ENCODE data around the gene FLRT3.

Gene FLRT3

DNA sequence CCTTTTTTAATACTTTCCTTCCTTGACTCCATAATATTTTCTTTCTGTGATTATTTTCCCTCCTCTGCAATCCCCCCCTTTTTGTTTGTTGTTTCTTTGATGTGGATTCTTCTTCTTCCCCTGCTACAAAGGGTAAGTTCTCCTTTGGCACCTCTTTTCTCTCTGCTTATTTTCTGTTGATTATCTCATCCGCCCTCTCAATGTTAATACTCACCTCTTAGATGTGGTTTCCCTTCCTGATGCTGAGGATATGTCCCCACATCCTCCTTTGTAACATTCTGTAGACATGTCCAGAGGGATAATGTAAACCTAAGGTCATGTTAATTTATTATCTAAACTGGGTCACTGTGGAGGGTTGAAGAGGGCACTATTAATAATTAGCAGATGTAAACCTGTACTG, 17.7 kb downstream of the FLRT3 start:
- no peak for DNase-seq (ENCODE audit: low read depth)

DNA sequence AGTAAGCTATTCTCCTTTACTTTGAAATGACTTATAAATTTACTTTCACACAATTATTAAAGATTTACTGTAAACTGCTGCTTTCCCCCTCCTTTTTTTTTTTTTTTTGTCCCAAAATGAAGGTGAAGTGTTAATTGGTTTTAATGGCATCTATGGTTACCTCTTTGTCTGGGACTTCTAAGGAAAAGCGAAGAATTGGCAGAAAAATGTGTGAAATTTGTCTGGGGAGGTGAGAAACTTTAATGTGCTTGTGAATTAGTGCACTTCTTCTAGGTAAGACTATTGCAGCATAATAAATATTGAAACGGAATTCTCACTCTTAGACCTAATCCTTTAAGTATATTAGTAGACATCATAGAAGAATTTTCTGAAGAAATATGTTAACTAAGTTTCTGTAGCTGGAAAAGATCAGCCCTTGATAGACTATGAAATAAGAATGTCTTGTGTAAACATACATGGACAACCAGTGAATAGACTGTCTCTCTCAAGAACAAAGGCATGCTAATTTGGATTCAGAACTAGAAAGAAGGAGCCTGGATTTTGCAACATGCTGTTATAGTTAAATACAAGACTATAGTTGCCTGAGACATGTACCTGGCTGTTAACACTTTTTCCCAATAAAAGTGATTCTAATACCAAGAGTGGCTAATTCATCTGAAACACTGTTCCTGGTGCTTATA, 23.9 kb downstream of the FLRT3 start:
- DNase-seq (ENCODE audit: low read depth), result no peak

DNA sequence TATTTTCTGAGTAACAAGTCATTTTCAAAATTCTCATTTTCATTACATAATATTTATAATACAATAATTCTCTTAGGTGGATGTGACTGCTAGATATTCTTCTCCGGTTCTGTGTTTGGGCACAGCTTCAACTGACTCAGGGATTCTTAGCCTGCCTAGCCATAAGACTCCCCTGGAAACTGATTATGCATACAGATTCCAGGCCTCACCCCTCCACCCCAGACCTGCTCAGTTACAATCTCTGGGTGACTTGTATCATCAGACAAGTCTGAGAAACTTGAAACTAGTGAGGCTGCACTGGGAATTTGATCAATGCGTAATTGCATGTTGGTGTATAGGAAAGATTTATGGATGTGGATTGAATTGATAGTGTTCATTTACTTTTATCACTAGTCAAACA, 25.4 kb downstream of the FLRT3 start:
- no peak for DNase-seq (ENCODE audit: low read depth)

DNA sequence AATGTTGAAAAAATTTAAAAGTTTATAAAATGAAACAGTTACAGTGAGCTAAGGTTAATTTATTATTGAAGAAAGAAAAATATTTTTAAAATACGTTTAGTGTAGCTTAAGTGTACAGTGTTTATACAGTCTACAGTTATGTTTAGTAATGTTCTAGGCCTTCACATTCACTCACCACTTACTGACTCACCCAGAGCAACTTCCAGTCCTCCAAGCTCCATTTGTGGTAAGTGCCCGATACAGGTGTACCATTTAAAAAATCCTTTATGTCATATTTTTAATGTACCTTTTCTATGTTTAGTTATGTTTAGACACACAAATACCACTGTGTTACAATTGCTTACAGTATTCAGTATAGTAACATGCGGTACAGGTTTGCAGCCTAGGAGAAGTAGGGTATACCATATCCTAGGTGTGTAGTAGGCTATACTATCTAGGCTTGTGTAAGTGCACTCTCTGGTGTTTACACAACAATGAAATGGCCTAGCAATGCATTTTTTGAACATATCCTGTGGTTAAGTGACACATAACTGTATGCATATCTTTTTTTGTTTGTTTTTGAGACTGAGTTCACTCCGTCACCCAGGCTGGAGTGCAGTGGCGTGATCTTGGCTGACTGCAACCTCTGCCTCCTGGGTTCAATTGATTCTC, 26.3 kb downstream of the FLRT3 start:
- DNase-seq (ENCODE audit: low read depth), result no peak

DNA sequence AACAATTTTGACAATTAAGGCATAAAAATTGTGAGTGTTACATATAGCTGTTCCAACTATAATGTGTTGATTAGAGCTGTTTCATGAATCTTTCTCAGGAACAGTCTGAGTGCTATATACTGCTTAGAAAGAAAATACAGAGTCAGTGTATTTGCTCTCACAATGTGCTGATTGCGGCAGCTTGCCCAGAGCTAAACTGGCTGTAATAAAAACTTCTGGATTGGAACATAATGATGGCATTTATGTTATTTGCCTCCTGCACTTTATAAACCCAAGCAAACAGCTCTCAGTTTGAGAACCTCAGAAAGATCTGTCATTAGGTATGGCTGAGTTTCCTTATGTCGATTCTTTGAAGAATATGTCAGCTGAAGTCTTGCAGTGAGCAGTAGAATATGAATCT, 29.5 kb downstream of the FLRT3 start:
- no peak for DNase-seq (ENCODE audit: low read depth)

DNA sequence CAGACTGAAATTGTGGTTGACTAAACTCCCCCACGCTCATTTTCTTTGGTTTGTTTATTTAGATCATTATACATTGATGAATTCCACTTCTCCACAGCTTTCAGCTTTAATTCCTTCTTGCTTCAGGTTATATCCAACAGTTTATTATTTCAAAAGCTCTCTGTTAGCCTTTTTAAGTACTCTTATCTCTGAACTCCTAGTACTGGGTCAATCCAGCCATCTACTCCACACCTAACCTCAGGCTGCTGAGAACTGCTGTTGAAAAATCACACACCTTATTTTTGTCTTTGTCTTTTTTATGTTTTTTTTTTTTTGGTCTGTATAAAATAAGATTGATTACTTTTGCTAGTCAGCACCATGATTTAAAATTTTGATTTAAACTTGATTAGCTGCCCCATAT, 32.9 kb downstream of the FLRT3 start:
- DNase-seq (ENCODE audit: low read depth), result no peak

DNA sequence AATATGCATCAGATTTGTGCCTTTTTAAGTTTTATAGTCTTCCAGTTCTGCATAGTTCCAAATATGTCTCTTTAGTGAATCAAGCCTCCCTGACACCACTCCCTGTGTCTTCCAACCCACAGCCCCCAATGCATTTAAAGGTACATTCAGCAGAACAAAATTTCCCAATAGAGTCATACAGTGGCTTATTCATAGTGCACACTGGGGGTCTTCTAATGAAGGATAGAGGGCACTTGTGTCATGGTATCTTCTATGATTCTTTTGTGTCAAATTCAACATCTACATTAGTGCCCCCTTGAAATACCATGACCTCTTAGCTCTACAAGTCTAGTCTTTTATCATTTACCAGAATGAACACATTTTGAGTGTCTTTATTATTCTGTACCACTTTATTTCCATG, 33.8 kb downstream of the FLRT3 start:
- DNase-seq (ENCODE audit: low read depth), result no peak

DNA sequence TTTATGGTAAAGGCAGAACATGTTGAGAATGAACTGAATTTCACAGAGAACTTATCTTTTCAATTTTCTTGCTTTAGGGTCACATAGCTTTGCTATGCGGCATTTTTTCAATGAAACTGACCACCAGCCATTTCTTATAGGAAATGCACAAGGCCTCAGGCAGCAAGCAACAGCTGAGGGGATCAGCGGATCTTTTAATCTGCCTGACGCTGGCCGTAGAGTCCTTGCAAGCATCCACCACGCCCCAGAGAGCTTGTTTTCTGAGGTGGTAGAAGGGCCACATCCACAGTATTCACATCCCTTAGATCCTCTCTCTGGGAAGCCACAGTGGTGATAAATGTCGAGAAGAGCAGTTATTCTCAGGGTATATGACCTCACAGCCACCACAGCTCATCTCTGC, 34.3 kb downstream of the FLRT3 start:
- no peak for DNase-seq (ENCODE audit: low read depth)

DNA sequence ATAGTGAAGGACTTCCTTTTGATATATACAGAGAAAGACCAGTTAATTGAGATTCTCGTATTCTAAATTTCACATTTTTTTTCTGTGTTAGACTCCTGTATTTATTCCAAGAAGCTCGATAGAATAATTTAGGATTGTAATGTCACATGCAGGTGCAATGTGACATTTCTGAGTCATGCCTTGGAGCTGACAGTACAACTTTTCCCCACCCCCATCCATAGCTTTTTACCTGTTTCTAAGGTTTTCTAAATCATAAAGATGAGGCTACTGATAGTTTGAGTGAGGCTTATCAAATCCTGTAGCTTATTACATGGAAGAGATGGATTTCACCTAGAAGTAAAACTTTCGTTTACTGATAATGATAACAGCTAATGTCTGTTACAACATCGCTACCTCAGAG, 37.6 kb downstream of the FLRT3 start:
- DNase-seq (ENCODE audit: low read depth), result no peak

DNA sequence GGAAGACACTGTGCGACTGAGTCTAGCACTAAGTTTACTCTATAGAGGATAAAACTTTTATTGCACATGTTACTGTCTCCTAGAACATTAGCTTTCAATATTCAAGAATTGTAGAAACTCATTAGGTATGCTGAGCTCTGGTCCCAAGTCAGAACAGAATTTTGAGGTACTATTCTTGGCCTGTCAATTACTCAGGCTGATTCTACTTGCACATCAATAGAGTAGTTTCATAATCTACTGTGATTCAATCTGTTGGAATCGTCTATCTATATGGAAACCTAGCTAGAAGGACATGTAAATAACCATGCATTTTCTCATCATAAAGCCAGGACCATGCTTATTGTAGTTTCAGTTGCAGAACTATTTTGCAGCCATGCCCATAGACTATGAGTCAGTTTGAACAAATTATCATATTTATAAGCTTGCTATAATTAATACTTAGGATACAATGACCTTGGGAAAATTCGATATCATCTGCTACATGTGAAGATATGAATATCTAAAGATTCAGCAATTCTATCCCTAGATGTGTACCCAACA, 41.6 kb downstream of the FLRT3 start:
- DNase-seq (ENCODE audit: low read depth), result no peak

DNA sequence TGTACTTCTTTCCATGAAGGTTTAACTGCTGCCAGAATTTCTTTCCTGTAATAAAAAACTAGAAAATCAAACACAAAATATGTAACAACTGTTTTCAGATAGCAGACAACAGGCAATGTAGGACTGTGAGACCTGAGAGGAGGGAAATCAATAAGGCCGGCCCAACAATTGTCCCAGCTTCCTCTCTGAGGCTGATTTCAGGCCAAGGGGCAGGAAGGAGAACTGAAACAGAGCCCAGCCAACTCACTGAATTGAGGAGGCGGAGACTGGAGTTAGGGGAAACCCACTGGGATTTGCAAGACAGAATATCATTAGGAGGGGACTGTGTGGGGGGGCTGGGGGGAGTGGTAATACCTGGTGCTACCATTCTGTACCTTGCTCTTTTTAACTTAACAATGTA, 42.2 kb downstream of the FLRT3 start:
- DNase-seq (ENCODE audit: low read depth), result no peak

DNA sequence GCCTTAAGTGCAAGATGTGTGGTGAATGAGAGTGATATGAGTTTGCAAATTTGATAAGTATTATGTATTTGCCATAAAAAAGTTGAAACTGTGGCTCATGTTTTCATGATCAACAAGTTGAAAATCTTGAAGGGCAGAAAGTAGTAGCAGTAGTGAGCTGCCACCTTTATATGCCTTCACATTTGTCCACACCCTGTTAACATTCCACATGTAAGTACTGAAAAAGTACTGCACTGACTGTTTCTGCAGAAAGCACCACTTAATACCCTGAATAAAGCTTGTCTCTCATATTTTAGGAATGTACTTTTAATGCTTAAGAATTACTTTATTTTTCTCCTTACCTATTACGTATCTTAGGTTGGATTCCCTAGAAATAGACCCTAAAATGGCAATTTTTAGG, 45.9 kb downstream of the FLRT3 start:
- DNase-seq (ENCODE audit: low read depth), result no peak

DNA sequence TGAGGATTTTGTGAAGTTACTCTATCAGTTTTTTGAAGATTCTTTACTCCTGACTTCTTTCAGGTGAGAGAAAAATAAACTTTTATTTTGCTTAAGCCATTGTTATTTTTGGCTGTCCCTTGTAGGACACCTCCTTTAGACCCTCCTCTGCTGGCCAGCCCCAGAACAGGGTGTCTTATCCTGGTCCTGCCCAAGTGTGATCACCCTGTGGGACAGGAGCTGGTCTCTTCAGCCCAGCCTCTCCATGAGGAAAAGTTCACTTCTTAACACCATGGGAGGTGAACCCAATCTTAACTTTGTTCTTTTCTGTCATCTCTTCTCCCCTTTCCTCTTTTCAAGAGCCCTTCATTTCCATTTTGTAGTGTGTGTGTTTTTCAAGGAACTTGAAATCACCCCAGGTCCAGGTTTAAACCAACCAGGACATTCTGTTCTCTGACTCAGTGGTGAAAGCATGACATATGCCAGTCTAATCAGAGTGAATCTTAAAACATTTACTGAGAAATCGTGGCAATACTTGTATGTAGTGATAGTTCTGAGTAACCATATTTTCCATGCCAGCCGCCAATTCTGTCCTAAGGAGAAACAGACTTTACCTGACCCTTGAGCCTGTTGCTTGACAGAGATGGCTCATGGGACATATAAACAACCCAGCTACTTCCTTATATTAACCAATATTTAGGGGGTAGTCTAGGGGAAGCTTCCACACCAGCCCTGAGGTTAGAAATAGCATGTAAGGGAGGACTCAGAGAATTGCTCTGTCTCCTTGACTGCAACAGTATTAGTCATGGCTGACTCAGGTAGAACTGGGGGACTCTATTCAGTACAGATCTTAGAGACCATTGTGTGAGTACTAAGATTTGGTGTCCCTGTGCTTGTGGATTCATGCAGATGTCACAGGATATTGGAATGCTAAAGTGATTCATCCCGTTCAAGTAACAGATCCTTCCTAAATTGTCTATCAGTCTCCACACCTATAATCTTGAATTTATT, 48.8 kb downstream of the FLRT3 start:
- peak; percentile 22 for DNase-seq (ENCODE audit: low read depth)

DNA sequence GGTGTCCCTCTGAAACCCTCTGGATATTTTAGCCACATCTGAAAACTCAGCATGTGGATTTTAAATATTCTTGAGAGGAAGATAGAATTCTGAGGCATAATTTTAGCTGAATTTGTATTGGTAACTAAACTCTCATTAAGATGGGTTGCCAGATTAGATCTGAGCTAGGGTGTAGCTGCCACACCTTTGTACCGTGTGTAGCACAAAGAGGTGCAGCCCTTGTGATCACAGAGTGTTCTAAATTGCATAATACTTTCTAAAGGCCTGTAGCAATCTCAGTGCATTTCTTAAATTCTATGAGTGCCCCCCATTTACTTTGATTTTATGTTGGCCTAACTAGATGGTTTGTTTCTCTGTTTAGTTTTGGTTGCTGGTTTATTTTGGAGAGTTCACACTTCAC, 53.0 kb downstream of the FLRT3 start:
- no peak for DNase-seq (ENCODE audit: low read depth)

DNA sequence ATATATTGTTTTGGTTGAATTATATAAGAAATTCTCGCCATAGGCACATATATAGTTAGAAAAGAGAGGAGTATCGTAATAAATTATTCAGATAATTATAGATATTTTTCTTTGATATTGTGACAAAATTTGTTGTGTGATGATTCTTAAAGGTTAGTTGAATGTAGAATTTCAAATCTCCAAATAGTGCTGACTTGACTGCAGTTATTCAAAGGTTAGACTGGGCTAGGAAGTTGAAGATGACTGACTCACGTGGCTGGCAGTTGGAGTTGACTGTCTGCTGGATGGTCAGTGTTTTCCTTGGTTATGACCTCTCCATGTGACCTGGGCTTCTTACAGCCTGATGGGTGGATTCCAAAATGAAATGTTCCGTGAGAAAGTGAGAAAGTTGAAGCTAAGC, 55.3 kb downstream of the FLRT3 start:
- DNase-seq (ENCODE audit: low read depth), result no peak
